GM19351 (cell line): ENCODE measurements around the gene MYBPHL.

ENCODE experiments used
- ATAC-seq: cut with Tn5 transposase; IDR thresholded peaks from one replicate; pipeline ENCODE4 v1.9.1; 2021; ENCODE audit warnings: mild to moderate bottlenecking, moderate library complexity; ENCODE audit not compliant: unreplicated experiment

Gene MYBPHL

GRCh38 chr1:109266965-109267364 is 39.8 kb downstream of the MYBPHL start:
- ATAC-seq: no peak

GRCh38 chr1:109265741-109266330 is 41.0 kb downstream of the MYBPHL start:
- no peak for ATAC-seq

- ATAC-seq: no peak
Observed at GRCh38 chr1:109265016-109265415, 41.8 kb downstream of the MYBPHL start.

GRCh38 chr1:109264379-109264755 is 42.4 kb downstream of the MYBPHL start:
- ATAC-seq: no peak

GRCh38 chr1:109263597-109264378 is 43.0 kb downstream of the MYBPHL start:
- peak; percentile 81 for ATAC-seq

- no peak for ATAC-seq
Observed at GRCh38 chr1:109263234-109263596, 43.6 kb downstream of the MYBPHL start.

- ATAC-seq: no peak
Observed at GRCh38 chr1:109262231-109263055, 44.4 kb downstream of the MYBPHL start.

- ATAC-seq: no peak
Observed at GRCh38 chr1:109261578-109261977, 45.2 kb downstream of the MYBPHL start.

GRCh38 chr1:109261006-109261405 is 45.8 kb downstream of the MYBPHL start:
- ATAC-seq: no peak

GRCh38 chr1:109259674-109260557 is 46.9 kb downstream of the MYBPHL start:
- ATAC-seq: no peak

- ATAC-seq: no peak
Observed at GRCh38 chr1:109258481-109259466, 48.0 kb downstream of the MYBPHL start.

- no peak for ATAC-seq
Observed at GRCh38 chr1:109257682-109258421, 49.0 kb downstream of the MYBPHL start.

- no peak for ATAC-seq
Observed at GRCh38 chr1:109256971-109257681, 49.7 kb downstream of the MYBPHL start.

GRCh38 chr1:109256085-109256484 is 50.7 kb downstream of the MYBPHL start:
- ATAC-seq: no peak

GRCh38 chr1:109255678-109256077 is 51.1 kb downstream of the MYBPHL start:
- ATAC-seq: no peak

GRCh38 chr1:109255097-109255651 is 51.6 kb downstream of the MYBPHL start:
- ATAC-seq: no peak

- no peak for ATAC-seq
Observed at GRCh38 chr1:109254621-109255096, 52.2 kb downstream of the MYBPHL start.
